HG02973 (cell line): ENCODE measurements around the gene KDM5C.
A peak's percentile ranks its signal among the peaks of the same experiment; 100 is the strongest.

Source experiments
- ATAC-seq: cut with Tn5 transposase; IDR thresholded peaks from one replicate; pipeline ENCODE4 v1.9.1; 2021; ENCODE audit warnings: moderate library complexity; ENCODE audit not compliant: unreplicated experiment

KDM5C gene

GRCh38 chrX:53224860-53225797 lies at the start of gene KDM5C:
TSS of gene KDM5C (minus strand) at chrX:53225207. CDS start at chrX:53224889, 318 bp downstream.
- ATAC-seq, result peak; percentile 63

DNA sequence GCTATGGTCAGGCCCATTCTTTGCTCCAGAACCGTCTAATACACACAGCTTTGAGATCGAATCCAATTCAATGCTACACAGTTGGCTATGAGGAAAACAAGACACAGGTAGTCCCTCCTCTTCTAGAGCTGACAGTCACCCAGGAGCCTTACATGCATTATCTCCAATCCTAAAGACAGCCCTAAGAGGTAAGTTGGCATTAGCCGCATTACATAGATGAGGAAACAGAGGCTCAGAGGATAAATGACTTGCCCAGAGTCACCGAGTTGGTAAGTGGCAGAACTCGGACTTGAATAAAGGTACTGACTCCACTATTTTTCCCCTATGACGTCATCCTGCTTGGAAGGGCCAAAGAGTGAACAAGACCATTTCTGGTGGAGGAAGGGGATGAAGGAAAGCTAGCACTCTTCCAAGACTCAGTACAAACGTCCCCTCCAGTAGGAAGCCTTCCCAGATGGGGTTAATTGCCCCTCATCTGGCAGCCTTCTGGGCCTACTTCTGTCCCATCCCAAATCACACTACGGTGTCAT lies 47.9 kb upstream of the KDM5C start:
- no peak for ATAC-seq

DNA sequence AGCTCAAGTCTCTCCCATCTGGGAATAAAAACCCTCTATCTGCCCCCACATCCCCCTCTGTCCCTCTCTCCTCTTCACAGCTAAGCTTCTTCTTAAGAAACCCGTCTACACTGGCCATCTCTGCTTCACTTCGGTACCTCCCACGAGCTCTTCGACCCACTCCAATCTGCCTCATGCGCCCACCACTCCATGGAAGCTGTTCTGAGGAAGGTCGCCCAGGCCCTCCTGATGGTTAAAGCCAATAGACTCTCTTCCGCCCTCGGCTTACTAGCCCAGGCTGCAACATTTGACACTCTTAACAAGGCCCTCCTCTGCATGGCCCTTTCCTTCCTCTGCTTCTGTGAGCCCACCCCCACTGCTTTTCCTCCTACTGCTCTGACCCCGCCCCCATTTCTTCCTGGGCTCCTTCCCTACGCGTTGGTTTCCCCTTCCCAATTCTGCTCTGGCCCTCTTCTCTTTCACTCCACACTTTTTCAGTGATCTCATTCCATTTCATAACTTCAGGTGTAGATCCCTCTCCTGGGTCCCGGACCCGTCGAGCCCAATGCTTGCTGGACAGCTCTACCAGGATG lies 44.6 kb upstream of the KDM5C start:
- ATAC-seq, result no peak

- no peak for ATAC-seq
These were observed 43.2 kb upstream of the KDM5C start for GRCh38 chrX:53268173-53268572.

DNA sequence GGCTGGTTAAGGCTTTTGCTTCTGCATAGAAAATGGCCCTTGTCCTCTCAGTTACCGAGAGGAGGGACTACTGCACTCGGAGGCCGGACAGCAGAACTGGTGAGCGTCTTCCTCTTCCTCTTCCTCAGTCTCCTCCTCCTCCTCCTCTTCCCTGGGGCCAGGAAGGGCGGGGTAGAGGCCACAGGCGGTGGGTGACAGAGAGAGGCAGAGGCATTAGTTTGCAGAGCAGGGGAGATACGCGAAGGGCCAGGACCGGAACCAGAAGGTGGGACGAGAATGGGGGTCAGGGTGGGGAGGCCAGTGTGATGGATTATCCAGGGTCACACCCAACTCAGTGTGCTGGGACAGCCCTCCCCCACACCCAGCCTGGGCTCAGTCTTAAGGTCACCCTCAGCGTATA lies 41.9 kb upstream of the KDM5C start:
- ATAC-seq, result no peak

DNA sequence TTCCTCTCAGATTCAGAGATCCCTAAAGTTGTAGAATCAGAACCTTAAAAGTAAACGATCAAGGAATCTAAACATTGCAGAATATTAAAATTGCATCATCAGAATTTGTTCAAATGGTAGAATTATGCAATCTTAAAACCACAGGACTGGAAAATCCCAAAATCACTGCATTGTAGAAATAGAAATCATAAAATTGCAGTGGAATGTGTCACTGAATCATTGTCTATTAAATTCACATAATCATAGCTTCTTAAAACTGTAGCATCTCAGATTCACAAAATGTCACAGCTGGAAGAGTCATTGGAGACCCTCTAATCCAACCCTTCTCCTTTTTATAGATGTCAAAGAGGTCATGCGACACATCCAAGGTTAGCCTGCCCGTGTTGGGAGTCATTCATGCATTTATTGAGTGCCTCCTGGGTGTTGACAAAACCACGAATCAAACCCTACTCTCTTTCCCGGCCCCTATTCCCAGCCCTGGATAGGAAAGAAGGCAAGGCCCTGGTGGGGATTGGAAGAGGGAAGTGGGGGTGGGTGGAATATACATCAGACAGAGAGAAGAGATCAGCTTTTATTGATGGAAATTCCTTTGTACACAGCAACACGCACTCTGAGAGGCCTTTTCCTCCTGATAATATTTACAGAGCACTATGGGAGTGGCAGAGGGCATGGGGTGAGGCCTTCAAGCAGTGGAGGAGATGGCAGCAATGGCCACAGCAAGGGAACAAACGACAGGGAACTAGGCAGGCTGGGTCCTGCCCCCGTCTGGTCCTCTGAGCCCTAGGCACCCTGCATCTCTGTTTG lies 41.0 kb upstream of the KDM5C start:
- no peak for ATAC-seq

DNA sequence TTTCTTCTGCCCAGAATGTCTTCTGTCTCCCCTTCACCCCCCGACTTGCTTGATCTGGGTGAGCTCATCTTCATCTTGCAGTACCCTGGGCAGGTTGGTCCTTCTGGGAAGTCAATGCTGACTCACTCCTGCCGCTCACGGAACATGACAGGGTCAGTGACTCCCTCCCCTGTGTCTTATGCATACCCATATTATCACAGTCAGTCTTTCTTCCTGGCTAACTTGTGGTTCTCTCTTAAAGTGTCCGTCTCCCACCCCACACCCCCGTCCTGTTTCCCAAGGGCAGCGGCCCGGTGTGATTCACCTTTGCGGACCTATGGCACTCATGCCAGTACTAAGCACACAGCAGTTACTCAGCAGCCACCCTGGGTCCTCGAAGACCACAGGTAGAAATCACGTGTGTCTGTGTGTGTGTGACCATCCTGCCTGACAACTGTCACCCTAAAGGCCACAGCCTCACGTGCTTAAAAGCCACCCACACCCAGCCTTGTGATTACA lies 38.6 kb upstream of the KDM5C start:
- ATAC-seq, result no peak

DNA sequence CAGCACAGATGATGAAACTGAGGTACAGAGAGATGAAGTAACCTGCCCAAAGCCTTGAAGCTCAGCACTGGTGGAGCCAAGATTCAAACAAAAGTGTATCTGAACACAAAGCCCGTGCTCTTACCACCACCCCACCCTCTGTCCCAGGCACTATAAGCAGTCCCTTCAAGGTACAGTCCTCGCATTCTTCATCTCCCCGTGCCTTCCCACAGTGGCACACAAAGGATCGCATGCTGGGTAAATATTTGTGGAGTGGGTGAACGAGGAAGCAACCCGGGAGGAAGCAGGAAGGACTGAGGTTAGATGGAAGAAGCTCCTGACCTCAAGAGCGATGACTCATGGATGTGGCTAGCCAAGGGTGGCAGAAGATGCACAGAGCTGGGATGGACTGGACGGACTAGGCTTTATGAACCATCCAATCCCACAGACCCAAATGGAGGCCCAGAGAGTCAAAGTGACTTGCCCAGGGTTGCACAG lies 37.9 kb upstream of the KDM5C start:
- ATAC-seq, result no peak

DNA sequence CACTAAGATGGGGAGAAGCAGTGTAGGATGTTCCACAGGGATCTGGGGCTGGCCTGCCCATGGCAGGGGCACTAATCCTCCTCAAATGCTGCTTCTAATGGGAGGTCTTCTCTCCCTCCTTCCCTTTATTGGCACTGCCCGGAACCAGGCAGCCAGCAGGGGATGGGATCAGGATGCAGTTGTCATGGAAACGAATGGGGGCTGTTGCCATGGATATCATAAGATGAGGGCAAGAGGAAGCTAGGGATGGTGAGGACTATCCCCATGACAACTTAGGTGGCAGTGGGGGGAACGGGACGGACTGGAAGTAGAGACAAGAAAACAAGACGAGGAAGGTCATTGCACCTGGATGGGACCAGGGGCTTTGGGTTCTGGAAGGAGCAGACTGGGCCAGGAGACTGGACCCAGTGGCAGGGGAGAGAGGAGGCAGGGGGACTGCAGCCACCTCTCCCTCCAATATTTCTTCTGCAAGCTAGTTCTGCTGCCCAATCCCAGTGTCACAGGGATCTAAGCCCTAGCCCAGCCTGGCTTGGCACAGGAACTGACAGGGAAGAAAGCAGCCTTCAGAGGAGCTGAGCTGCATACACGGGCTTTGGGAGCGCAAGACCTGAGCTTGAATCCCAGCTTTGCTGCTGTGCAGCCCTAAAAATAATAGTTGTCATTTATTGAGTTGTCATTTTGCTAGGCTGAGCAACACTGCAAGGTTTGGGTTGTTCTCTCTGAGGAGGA lies 37.3 kb upstream of the KDM5C start:
- no peak for ATAC-seq

DNA sequence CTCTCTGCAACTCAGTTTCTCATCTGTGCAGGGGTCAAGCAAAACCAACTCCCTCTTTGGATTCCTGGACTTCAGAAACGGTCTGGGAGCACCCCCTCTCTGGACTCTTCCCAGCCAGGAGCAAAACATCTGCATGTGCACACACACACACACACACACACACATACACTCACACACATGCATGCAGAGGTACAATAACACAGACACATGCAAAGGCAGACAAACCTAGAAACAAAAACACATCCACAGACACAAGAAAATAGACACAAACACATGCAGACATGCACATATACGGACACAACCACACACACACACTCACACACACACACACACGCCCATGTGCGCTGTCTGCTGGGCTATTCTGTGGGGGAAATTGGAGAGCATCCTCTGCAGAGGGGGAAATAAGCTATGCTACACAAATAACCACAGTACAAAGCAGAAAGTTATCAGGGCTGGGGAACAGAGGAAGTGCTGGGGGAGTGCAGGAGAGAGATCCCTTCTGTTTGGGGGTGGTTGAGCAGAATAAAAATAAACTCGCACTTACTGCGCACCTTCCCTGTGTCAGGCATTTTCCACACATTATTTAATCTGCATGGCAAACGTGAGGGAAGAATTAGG lies 36.5 kb upstream of the KDM5C start:
- no peak for ATAC-seq

DNA sequence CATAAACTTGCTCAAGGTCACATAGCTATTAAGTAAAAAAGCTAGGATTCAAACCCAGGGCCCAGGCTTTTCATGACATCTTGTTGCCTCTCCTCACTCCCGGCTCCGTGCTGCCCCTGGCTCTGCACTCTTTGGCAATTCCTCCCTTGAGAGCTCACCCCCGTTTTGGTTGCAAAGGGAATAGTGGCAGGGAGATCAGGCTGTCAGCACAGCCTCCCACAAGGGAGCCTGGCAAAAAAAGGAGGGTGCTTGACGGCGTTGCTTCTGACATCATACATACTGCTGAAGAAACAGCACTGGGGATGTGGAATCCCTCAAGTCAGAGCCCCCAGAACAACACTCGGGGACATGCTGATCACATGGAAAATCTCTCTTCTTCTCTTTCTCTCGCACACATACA lies 35.8 kb upstream of the KDM5C start:
- ATAC-seq, result no peak

- no peak for ATAC-seq
These were observed 32.8 kb upstream of the KDM5C start for GRCh38 chrX:53257670-53258423.

GRCh38 chrX:53257166-53257565 lies 32.2 kb upstream of the KDM5C start:
- no peak for ATAC-seq

DNA sequence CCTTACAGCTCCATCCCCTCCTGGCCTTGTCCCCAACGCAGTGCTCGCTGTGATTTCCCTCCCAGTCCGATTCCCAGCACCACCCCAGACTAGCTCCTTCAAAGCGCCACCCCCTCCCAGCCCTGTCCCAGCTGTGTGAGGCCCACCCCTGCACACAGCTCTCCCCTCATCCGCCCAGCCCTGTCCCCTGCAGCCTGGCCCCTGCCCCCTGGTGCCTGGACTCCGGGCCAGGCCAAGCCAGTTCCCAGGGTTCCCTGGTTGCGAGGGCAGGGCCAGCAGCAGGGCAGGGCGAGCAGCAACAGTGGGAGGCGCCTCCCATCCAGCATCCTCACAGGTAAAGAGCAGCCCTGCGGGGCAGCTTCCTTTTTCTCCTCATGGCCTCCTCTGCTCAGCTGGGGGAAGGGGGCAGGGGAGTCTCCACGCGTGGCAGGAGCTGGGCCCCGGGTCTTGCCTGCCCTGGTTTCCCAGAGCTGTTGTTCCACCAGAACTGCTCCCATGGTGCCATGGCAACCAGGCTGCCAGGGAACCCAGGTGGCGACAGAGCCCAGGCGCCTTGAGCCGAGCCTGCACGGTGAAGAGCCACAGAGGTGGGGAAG lies 31.5 kb upstream of the KDM5C start:
- no peak for ATAC-seq

- ATAC-seq, result no peak
These were observed 30.8 kb upstream of the KDM5C start for GRCh38 chrX:53255738-53256191.

DNA sequence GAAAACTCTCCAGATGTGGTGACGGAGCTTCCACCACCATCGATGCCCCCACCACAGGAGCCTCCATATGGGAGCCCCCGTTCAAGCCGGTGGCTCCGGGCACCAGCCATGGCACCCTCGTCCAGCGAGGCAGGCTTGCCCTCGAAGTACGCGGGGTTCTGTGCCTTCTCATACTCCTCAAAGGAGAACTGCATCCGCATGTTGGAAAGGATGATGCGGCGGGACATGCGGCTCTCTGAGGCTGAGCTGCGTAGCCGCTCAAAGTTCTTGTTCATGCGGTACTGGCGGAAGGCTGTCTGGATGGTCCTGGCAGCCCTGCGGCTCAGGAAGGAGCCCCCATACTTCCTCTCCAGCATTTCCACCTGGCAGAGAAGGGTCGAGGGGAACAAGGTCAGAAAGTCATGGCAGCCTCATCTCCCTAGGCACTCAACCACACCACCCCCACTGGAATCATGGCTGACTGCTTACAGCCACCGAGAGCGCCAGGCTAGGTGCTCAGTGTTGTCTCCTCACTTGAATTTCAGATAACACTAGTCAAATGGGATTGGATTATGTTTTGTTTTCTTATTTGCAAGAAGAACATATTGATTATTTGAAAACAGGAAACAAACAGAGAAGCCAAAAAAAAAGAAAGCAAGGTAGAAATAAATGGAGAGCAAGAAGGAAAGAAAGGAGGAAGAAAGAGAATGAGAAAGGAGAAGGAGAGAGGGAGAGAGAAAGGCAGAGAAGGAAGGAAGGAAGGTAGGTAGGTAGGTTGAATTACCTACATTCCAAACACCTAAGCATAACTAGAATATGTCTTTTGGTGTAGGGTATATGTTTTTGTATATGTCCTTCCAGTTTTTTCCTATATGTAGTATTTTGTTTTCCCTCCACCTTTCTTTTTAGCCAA lies 29.8 kb upstream of the KDM5C start:
- no peak for ATAC-seq

- no peak for ATAC-seq
These were observed 28.4 kb upstream of the KDM5C start for GRCh38 chrX:53253293-53254020.
